GM18909 (cell line): Measurements from ENCODE around the gene ILKAP.

ENCODE experiments used
- ATAC-seq: cut with Tn5 transposase; IDR thresholded peaks from one replicate; pipeline ENCODE4 v1.9.1; 2021; ENCODE audit warnings: mild to moderate bottlenecking; ENCODE audit not compliant: unreplicated experiment, poor library complexity

ILKAP gene, protein sequence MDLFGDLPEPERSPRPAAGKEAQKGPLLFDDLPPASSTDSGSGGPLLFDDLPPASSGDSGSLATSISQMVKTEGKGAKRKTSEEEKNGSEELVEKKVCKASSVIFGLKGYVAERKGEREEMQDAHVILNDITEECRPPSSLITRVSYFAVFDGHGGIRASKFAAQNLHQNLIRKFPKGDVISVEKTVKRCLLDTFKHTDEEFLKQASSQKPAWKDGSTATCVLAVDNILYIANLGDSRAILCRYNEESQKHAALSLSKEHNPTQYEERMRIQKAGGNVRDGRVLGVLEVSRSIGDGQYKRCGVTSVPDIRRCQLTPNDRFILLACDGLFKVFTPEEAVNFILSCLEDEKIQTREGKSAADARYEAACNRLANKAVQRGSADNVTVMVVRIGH

DNA sequence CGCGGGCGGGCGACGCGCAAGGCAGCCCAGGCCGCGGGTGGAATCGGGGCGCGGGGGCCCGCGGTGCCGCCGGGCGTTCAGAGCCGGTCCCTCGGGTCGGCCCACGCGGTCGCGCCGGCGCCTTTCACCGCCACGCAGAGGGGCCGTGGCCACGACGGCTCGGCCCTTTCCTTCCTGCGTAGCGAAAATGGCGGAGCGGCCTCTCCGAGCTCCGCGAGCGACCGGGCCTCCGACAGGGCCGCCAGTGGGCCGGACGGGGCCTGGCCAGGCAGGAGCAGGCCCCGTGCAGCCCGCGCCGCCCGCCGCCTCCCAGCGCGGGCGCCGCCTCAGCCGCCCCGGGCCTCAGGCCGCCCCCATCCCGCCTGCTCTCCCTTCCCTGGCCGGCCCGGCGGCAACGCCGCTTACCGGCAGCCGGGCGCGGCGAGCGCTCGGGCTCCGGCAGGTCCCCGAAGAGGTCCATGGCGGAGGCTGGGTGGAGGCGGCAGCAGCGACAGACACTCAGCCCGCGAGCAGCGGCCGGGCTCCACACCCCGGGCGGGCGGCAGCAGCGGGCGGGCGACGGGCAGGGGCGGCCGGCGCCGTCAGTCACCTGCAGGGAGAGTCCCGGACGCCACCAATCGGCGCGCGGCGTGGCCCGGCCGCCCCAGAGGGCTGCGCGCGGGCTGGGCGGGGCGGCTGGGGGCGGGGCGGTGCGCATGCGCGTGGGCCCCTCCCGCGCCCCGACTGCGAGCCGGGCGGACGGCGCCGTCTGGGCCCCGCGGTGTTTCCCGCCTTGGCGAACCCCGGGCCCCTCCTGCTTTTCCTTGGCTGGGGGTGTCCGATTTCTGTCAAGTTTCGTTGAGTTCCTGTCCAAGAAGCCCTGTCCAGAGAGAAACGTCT, at the start of gene ILKAP:
Gene ILKAP, minus strand, starts transcription at position 602 of the 879 bp plus-strand sequence. Its CDS starts 142 bp downstream, at position 460.
- peak; percentile 94 for ATAC-seq

DNA sequence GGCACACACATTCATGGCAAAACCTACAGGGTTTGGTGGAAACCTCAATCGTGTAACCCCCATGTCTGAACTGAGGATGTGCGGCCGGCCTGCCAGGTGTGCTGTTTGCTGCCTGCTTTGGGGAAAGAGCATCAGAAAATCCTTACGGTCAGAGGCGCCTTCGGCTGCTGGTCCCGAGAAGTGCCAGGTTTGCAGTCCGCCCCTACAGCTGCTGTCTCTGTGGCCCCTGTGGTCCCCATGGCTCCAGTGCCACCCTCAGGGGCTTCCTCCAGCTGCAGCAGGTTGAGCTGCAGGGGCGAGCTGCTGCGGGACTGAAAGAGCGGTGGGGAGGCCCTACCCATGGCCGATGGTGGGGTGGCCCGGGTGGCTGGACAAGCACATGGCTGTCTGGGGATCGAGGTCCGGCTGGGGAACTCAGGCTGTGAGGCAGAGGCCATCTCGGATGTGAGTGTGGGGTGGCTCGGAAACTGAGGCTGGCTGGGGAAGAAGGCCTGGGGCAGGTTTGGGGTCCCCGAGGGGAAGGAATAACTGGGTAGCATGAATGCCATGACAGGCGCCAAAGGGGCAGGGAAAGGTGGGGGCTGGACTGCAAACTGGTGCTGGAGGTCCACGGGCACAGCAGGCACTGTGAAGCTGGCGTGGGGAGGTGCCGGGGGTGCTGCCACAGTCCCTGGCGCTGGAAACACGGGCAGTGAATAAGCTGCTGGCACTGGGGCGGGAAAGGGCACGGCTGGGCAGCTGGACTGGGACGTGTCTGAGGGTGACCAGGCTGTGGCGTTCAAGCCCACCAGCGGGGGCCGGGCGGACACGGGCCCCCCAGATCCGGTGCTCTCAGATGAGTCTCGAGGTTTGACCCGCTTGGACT, 49.5 kb upstream of the ILKAP start:
- ATAC-seq, result no peak

DNA sequence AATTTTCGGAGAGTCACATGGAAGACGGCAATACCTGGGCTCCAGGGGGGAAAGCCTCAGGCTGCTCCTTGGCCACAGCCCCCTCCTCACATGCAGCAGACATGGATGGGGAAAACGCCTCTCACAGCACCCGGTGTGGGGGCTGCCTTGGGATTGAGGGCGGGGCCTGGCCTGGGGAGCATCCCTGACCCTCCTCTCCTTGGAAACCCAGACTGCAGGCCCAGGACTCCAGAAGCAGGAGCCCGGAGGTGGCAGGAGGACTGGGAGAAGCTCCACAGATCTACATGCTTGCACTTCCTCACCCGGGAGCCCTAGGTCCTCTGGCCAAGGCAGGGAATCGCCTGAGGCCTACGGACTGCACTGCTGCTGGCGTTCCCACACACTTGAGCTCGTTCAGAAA, 48.5 kb upstream of the ILKAP start:
- ATAC-seq, result no peak

DNA sequence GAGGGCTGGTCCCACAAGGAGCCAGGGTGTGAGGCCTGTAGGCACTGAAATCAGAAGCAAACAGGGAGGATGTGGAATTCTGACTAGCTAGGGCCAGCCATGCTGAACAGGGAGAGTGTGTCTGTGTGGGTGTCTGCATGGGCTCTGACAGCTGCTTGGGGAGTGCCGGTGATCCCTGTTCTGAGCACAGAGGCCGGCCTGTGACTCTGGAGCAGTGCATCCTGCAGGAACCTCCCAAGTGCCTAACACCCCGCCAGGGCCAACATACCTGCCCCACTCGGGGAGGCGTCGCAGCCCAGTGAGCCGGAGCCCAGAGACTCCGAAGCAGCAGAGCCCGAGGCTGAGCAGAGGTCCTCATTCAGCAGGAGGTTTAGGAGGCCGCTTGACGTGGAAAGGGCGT, 47.8 kb upstream of the ILKAP start:
- no peak for ATAC-seq

DNA sequence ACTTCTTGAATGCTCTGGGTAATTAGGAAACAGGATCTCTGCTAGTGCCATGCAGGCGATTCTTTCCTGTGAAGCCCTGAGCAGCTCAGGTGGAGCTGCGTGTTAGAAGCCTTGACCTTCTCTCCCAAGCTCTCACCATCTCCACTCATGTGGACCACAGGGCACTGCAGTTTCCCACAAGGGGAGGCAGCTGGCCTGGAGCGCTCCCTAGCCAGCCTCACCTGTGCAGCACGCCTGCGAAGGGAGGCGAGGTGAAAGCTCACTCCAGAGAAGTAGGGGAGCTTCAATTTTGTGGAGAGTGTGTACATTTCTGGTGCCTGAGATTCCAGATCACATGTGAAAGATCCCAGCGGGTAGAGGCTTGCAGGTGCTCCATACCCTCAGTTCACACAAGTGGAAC, 47.4 kb upstream of the ILKAP start:
- no peak for ATAC-seq

DNA sequence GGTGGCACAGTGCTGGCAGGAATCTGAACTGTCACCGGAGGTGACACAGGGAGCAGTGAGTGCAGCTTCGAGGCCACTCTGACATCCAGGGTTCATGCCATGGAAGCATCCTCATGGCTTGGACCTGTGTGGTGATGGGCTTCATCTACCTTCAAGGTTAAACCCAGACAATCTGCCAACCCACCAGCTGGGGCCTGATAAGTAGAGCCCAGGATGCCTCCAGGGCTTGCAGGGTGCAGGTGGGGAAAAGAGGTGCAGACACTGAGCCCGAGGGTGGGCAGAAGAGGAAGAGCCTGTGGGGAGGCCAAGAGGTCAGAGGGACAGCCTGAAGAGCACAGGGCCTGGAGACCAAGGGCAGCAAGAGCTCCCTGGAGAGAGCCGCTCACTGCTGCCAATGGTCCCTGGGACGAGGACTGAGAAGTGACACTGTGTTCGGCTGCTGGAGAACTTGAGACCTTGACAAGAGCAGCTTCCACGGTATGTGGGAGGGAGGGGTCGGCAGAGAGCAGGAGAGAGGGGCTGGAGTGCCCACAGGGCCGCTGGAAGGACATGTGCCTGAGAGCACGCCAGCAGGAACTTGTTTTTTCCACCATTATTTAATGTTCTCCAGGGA, 44.5 kb upstream of the ILKAP start:
- no peak for ATAC-seq

DNA sequence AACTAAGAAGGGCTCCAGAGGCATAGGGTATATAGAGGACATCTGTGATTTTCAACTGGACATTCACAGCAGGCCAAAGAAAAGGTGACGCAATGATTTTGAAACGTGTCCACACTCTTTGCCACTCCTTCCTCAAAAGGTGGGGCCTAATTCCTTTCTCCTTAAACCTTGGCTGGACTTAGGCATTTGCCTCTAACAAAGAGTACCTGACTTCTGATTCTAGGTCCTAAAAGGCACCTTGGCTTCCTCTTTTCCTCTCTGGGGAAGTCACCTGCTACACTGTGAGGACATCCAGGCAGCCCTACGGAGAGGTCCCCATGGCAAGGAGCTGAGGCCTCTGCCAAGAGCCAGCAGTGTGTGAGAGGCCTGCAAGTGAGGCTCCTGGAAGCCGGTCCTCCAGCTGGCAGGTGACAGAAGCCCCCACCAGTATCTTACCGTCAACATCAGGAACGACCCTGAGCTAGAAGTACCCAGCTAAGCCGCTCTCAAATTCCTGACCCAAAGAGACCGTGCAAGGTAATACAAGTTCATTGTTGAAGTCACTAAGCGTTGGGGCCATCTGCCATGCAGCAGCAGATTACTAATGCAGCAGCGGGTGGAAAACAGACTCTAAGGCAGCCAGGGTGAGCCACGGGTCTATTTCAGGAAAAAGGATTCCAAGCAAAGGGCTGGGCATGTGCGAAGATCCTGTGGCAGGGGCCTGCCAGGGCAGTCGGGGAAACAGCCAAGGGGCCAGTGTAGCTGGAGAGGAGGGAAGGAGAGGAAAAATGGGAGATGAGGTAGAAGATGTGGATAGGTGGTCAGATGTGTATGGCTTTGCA, 43.7 kb upstream of the ILKAP start:
- ATAC-seq, result no peak

DNA sequence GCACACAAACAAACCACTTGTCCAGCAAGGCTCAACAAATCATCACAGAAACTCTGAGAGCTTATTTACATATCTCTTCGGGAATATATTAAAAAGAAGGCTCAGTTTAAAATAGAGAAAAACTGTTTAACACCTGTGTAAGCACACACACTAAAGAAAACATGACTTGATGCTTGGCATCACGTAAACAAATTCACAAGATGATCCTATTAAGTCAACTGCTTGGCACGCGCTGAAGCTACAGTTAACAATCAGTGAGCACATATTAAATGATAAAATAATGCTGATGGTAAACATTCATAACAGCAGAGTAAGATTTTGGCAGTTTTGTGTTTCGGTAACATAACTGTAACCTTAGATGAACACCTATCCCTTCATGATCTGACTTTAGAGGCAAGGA, 40.7 kb upstream of the ILKAP start:
- no peak for ATAC-seq

DNA sequence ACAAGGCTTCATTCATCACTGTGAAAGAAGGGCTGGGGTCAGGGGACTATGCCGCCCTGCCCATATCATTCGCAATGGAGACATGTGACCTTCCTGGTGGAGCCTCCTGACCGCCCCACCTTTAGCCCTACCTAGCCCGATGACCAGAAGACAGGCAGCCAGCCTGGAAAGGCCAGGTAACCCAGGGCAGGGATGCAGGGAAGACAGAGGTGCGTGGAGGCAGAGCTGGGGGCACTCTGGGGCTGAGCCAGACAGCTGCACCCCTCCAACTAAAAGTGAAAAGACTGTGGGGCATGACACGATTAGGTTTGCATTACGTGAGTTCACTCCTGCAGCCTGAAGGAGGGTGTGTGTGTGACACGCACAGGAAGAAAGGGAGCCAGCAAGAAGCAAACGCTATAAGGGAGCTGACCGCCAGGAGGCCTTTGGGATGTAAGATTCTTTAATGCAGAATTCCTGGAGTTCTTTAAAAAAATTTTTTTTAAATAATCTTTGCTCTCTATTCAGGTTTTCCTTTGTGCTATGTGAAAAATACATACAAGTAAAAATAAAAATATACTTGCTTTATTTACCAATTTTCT, 40.1 kb upstream of the ILKAP start:
- no peak for ATAC-seq

DNA sequence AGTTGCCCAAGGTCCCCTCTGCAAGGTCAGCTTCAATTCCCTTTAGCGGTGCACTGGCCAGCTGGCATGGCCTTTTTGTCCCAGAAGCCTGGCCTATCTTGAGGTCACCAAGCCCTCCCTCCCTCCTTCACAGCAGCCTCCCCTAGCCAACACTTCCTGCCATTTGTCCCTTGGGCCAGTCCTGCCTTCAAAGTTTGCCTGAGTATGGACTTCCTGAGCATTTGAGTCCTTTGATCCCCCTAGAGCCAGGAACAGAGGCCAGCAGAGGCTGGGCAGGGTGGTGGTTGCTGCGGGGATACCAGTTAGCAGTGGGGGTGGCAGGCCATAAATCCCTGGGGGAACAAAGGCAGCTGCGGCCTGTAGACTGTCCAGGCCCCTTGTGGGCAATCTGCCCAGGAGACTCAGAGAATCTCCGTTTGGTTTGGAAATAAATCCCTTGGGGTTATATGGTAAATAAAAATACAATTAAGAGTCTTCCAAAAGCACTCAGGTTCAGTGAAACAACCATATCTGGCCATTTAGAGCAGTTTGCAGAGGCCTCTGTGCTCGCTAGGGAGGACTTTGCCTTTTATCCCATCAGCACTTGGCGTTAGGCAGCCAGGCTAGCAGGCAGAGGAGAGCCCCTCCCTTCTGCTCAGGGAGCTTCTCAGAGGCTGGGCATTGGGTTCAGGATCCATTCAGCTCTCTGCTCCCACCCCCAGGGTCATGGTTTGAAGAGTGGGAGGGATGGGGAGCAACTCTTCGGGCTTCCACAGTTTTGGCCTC, 39.4 kb upstream of the ILKAP start:
- no peak for ATAC-seq

DNA sequence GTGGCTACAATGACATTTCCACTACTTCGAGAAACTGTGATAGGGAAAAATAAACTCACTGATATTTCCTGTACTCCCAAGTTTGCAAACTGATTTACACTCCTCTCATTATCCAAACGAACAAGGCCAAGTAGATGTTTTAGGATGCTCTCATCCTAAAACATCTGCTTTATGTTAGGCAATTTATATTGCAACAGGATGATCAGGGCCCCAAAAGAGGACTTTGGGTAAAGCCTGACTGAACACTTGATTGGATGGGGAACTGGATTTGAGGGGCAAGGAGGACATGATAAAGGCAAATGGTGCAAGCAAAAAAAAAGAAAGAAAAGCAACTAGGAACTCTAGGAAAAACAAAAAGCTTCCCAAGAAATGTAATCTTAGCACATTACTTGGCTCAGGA, 38.5 kb upstream of the ILKAP start:
- ATAC-seq, result no peak

DNA sequence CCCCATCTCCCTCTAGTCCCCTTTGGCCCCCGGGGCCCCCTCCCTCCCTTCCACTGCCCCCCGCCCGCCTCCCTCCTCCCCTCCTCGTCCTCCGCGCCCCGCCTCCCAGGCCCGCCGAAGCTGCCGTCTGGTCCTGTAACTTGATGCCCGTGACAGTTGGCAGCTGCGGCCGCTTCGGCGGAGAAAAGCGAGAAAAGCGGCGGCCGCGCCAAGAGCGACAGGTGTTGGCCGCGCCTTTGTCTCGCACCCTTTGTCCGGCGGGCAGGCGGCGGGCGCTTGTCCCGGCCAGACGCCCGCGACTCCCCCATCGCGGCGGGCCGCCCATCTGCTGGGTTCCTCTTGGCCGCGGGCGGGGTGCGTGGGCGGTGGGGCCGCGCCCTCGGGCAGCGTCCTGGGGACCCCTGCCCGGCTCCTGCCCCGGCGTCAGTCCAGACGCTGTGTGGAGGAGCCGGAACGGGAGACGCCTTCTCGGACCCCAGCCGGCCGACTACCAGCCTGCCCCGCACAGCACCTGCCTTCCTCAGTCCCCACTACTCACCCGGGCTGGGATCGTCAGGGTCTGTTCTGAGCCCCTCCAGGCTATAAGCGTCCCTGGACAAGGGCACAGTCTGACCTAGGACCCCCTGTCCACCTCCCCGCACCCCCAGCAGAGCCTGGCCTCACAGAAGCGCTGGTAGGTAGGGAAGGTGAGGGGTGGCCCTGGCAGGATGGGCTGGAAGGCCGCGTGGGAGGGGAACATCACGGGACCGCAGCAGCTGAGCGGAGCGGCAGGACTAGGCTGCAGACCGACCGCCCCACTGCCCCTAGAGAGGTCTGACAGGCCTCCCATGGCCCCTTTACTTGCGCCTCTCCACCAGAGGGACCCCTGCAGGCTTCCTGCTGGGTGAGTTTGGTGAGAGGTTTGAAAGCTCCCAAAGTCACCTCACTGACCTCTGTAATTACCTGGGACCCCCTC, 37.5 kb upstream of the ILKAP start:
- no peak for ATAC-seq

DNA sequence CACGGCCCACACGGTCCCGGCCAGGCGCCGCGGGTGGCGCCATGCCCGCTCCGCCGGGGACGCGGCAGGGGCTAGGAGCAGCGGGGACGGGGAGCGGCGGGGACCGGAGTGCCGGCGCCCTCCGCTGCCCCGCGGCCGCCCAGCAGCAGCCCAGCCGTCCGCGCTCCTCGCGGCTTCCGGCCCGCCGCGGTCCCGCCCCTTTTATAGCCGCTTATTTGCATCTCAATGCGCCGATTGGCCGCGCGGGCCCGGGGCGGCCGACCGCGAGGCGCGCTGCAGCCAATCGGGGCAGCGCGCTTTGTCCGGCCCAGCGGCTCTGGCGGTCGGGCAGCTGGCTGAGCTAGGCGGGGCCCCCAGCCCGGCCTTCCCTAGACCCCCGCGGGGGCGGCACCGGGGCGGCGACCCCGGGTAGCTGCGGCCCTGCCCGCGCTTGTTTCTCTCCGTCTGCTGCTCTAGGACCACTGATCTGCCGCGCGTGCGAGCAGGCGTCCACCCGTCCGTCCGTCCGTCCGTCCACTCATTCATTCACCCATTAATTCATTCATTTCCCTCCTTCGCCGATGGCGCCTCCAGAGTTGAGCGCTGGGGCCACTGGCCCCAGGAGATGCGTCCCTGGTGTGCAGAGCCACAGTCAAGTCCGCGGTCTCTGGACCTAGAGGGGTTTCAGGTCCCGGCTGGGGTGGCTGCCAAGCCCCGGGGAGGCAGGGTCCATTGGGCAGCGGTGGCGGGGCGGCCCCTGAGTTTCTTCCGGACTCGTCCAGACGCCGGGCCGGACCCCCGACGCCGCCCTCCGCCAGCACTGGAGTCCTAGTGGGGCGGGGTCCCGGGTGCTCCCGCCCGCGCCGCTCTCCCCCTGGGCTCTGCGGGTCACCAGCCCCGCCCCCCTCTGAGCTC, 36.6 kb upstream of the ILKAP start, which contains the start of gene HES6:
Gene HES6, minus strand, starts transcription at position 176 of the 894 bp plus-strand sequence. Its CDS starts 133 bp downstream, at position 43.
- peak; percentile 85 for ATAC-seq

DNA sequence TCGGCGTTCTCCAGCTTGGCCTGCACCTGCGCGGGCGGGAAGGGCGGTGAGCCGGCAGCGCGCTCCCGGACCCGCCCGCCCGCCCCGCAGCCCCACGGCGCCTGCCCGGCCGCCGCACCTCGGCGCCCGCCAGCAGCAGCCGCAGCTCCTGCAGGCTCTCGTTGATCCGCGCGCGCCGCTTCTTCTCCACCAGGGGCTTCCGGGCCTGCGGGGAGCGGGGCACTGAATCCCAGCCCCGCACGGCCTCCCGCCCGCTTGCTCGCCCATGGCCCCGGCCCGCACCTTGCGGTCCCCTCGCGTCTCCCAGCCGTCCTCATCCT, 36.0 kb upstream of the ILKAP start:
- no peak for ATAC-seq

DNA sequence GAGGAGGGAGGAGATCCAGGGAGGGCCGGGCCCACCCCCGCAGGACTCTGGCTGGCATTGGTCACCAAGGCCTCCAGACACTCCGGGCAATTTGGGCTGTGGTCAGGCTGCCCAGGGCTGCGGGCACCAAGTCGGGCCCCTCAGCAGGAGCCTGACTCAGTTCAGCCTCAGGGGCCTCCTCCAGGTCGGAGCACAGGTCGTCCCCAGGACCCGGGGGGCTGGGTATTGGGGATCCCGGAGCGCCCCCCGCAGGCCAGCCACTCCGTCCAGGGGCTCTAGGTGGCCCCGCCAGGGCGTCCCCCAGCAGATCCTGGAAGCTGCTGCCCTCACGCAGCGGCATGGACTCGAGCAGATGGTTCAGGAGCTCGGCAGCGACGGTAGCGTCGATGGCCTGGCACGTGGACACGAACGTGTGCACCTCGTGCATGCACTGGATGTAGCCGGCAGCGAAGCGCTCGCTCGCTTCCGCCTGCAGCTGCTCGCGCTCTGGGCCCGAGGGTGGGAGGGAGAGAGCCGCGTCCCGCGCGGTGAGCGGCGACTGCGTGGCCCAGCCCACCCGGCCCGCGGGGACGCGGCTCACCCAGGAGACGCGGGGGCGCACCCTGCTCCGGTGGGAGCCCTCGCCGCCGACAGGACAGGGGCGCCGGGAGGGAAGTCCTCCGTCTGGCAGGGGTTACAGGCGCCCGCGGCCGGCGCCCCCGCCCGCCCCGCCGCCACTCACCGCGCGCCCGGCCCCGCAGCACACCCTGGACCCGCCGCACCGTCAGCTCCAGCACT, 35.5 kb upstream of the ILKAP start:
- ATAC-seq, result no peak
